GM12801 (cell line): ENCODE measurements around the gene PIANP.

Source experiments
- TF ChIP-seq, protein P1 (sequence below): IDR thresholded peaks from one replicate; pipeline ENCODE4 v1.5.1; 2011; ENCODE audit warnings: control low read depth; ENCODE audit not compliant: insufficient read length; ENCODE audit errors: extremely low read depth

Gene PIANP

GRCh38 chr12:6734506-6735387 lies 34.1 kb upstream of the PIANP start:
- TF ChIP-seq, protein P1, sequence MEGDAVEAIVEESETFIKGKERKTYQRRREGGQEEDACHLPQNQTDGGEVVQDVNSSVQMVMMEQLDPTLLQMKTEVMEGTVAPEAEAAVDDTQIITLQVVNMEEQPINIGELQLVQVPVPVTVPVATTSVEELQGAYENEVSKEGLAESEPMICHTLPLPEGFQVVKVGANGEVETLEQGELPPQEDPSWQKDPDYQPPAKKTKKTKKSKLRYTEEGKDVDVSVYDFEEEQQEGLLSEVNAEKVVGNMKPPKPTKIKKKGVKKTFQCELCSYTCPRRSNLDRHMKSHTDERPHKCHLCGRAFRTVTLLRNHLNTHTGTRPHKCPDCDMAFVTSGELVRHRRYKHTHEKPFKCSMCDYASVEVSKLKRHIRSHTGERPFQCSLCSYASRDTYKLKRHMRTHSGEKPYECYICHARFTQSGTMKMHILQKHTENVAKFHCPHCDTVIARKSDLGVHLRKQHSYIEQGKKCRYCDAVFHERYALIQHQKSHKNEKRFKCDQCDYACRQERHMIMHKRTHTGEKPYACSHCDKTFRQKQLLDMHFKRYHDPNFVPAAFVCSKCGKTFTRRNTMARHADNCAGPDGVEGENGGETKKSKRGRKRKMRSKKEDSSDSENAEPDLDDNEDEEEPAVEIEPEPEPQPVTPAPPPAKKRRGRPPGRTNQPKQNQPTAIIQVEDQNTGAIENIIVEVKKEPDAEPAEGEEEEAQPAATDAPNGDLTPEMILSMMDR = no peak

DNA sequence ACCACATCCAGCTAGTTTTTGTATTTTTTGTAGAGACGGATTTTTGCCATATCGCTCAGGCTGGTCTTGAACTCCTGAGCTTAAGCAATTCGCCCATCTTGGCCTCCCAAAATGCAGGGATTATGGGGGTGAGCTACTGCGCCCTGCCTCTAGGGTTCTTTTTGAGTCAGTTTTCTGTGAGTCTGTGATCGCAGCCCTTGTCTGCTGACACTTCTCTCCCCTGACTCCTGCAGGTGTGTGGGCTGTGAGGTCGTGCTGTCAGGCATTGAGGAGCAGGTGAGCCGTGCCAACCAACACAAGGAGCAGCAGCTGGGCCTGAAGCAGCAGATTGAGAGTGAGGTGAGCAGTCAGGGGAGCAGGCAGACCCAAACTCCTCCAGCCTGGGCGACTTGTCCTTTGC lies 29.6 kb upstream of the PIANP start:
- TF ChIP-seq, protein P1 = no peak

DNA sequence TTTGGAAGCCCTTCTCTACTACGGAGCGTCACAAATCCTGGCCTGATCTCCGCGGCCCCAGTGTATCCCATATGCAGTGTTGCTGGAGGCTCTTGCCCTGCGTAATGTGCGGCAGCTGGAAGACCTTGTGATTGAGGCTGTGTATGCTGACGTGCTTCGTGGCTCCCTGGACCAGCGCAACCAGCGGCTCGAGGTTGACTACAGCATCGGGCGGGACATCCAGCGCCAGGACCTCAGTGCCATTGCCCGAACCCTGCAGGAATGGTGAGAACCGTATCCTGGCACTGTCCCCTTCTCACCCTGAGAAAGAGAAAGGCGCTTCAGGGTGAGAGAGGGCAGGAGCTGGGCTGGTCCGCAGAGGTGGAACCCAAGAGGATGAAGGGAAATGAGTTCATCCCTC lies 28.6 kb upstream of the PIANP start:
- TF ChIP-seq, protein P1 = no peak

DNA sequence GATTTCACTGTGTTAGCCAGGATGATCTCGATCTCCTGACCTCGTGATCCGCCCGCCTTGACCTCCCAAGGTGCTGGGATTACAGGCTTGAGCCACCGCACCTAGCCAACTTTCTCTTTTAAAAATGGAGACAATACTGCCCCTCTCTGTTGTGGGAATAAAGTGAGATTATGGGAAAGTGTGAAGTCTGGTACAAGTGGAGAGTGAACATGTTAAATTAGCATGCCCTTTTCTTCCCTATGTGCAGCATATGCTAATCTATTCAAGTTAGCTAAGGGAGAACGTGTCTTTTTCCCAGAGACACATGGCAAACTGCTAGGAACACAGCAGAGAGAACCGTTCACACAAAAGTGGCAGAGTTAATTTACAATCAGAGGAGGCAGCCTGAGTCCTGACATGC lies 24.7 kb upstream of the PIANP start:
- TF ChIP-seq, protein P1 = no peak

GRCh38 chr12:6724409-6724797 lies 23.8 kb upstream of the PIANP start:
- TF ChIP-seq, protein P1 = no peak

DNA sequence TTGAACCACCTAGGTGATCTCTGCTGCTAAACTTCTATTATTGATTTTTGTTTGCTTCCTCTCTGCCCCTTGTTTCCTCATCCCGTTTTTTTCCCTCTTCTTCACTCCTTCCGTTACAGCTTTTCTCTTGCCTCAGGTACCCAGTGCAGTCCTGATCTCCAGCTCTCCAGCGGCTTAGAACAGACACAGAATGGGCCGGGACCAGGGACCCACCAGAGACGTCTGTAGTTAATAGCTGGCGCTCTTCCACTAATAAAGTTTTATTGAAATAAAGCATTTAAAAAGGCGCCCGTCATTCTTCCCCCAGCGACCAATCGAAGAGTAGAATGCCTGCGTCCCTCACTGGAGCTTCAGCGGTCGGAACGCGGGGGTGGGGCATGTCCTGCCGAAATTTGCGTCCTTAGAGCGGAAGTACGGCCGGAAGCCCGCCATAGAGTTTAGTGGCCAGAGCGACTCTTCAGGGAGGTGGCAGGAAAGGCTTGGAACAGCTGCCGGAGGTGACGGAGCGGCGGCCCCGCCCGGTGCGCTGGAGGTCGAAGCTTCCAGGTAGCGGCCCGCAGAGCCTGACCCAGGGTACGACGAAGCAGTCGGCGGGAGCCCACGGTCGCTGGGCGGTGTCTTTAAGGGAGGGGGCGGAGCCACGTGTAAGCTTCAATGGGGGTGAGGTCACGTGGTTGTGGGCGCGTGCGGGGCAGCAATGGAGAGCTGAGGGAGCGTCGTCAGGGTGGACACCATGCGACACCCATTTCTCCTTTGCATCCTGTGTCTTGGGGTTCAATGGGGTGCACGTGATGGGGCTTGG lies 23.2 kb upstream of the PIANP start, which contains the start of gene COPS7A:
TSS of gene COPS7A (plus strand) at position 440 of the 802 bp plus-strand sequence. CDS start 611 bp downstream, outside the sequence.
- TF ChIP-seq, protein P1 = no peak

GRCh38 chr12:6722863-6723262 lies 22.2 kb upstream of the PIANP start:
- TF ChIP-seq, protein P1 = no peak
